Activated gamma-delta T cell treated with Interleukin-2 at 50 U/mL for 16 hours (primary cell): ENCODE measurements around the gene SNPH.
"Not testable (repeated sequence)": the region's sequence is repeated elsewhere in the genome, so short reads cannot be mapped to it uniquely, and the experiment has no call there.

Experiments
- DNase-seq: peaks from one replicate; pipeline ENCODE4 v3.0.0-alpha.2; 2020

SNPH gene

GRCh38 chr20:1343446-1344124 is 77.5 kb downstream of the SNPH start:
- DNase-seq, result not testable (repeated sequence)

DNA sequence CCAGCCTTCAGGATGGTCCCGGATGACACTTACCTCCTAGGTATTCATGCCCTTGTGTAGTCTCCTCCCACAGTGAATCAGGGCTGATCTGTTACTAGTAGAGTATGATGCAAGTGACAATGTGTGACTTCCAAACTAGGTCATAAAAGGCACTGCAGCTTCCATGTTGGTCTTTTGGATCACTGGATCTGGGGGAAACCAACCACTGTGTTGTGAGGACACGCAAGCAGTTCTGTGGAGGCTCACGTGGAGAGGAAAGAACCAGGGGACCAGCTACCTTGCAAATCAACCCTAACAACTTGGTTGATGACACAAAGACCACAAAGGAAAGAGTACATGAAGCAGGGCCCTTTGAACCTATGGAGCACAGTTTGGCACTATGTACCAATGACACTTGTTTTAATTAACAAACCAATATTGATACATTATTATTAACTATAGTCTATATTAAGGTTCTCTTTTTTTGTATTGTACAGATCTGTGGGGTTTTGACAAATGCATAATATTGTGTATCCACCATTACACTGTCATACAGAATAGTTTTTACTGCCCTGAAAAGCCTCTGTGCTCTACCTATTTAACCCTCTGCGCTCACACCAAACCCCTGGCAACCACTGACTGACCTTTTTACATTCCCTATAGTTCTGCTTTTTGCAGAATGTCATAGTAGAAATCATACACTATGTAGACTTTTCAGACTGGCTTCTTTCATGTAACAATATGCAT is 79.1 kb downstream of the SNPH start:
- DNase-seq, result no peak

- no peak for DNase-seq
These were observed 79.6 kb downstream of the SNPH start for GRCh38 chr20:1345756-1346093.

- no peak for DNase-seq
These were observed 80.3 kb downstream of the SNPH start for GRCh38 chr20:1346315-1346969.

- DNase-seq, result no peak
These were observed 87.9 kb downstream of the SNPH start for GRCh38 chr20:1353956-1354355.

DNA sequence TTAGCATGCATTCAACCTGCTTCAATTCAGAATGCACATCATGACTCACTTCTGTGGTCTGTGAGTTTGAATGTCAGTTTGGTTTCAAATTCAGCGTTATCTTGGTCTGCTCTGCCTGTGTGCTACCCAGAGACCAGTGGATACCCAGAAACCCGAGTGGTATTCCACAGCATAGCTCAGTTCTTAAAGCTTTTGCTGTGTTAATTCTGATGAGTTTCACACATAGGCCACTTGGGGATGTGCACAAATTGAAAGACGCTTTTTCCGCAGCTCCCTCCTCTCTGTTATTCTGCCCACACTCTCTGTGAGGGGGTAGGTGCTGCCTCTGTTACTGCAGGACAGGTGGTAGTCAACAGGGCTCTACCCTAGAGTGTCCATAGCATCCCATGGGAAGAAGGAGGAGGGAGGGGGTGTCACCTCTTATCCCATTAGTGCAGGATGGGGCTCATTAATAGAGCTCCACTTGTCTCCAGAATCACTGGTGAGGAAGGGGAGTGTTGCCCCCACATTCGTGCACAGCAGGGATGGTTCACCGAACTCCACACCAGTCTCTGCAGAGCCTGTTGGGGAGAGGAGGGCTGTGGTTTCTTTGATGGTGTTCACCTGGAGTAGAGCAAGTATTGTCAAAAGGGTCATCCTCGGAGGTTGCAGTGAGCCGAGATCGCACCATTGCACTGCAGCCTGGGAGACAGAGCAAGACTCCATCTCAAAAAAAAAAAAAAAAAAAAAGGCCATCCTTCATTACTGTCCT is 92.0 kb downstream of the SNPH start:
- no peak for DNase-seq
